WTC11 (cell line): ENCODE results near the gene BANF2. TPM values are rescaled to one million over a fixed set of nuclear protein-coding genes. Genes with fewer than 3 reads are reported as not detected.

Experiments
- total RNA-seq: library from RNA; stranded (reverse); gene quantifications from 3 replicates; pipeline ENCODE4 v1.2.3, GENCODE V29; 2021

The BANF2 gene
- total RNA-seq, 1 experiment from 2014 or later, result not detected

Other genes with a start within 250 kb of the BANF2 start
- gene BFSP1, start 168.6 kb upstream of the BANF2 start, total RNA-seq, result 1.9 to 3.0 TPM (median 2.7 TPM) in 3 replicates
- gene DSTN, start 129.9 kb upstream of the BANF2 start, total RNA-seq, result 145 to 153 TPM (median 149 TPM) in 3 replicates
- 161 to 171 TPM (median 162 TPM) in 3 replicates for gene RRBP1, start 17.7 kb upstream of the BANF2 start, total RNA-seq